HG03571 (cell line): Measurements from ENCODE around the gene HNRNPF.
"Not testable (repeated sequence)": the region's sequence is repeated elsewhere in the genome, so short reads cannot be mapped to it uniquely, and the experiment has no call there.

ENCODE experiments used
- ATAC-seq: cut with Tn5 transposase; IDR thresholded peaks from one replicate; pipeline ENCODE4 v1.9.1; 2021; ENCODE audit not compliant: unreplicated experiment

Gene HNRNPF

GRCh38 chr10:43408710-43409384 is at the start of gene HNRNPF:
TSS of gene HNRNPF (minus strand) at chr10:43409186. CDS start at chr10:43387884, 21,302 bp downstream.
- ATAC-seq = peak; percentile 67

- no peak for ATAC-seq
Measured at GRCh38 chr10:43458227-43458626, 49.2 kb upstream of the HNRNPF start.

- ATAC-seq = not testable (repeated sequence)
Measured at GRCh38 chr10:43456561-43456960, 47.6 kb upstream of the HNRNPF start.

- not testable (repeated sequence) for ATAC-seq
Measured at GRCh38 chr10:43454025-43454424, 45.0 kb upstream of the HNRNPF start.

DNA sequence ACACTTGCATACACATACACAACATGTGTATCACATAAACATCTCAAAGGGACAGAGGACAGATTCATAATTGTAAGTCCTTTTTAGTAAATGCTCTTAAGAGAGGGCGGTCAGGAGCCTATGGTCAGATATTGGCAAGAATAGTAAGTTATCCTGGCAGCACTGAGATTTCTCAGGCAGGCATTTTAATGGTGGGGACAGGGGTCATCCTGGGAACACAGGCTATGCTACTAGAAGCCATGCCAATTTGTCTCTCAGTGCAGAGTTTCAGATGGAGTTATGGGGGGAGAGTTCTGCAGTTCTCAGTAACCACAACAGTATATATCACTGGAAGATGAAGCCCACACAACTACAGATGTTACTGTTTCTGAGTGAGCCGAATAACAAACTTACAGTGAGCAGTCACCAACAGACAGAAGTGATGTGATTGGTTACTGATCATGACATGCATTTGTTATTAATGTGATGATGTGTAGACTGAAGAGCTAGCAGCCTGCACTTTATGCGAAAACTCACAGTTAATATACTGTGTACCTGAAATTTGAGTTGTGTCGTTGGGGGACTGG is 44.4 kb upstream of the HNRNPF start:
- no peak for ATAC-seq

GRCh38 chr10:43452356-43452914 is 43.4 kb upstream of the HNRNPF start:
- ATAC-seq = no peak

GRCh38 chr10:43448742-43449141 is 39.8 kb upstream of the HNRNPF start:
- ATAC-seq = no peak

GRCh38 chr10:43446219-43447017 is 37.4 kb upstream of the HNRNPF start:
- not testable (repeated sequence) for ATAC-seq

GRCh38 chr10:43444897-43445466 is 36.0 kb upstream of the HNRNPF start:
- no peak for ATAC-seq

DNA sequence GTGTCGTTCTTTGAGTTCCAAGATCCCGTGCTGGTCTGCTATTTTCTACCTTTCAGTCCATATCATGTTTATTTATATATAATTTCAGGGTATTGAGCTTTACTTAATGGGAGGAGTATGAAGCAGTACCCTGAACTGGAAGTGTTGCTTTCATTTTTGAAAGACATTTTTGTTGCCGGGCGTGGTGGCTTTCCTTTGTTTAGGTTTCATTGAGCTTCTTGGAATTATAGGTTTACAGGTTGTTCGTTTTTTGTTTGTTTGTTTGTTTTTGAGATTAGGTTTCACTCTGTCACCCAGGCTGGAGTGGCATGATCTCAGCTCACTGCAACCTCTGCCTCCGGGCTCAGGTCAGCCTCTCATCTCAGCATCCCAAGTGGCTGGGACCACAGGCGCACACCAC is 35.3 kb upstream of the HNRNPF start:
- ATAC-seq = no peak

DNA sequence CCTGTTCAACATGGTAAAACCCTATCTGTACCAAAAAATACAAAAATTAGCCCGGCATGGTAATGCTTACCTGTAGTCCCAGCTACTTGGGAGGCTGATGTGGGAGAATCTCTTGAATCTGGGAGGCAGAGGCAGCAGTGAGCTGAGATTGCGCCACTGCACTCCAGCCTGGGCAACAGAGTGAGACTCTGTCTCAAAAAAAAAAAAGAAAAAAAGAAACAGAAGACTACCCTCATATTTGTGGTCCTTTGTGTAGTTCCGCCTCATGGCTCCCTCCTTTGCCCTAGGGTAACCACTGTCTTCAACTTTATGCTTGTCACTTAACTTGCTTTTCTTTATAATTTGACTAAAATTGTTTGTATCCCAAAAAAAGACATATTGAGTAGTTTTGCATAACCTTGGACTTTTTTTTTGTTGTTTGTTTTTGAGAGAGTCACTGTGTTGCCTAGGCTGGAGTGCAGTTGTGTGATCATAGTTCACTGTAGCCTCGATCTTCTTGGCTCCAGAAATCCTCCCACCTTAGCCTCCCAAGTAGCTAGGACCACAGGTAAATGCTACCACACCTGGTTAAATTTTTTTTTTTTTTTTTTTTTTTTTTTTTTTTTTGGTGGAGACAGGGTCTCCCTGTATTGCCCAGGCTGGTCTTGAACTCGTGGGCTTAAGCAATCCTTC is 31.6 kb upstream of the HNRNPF start:
- no peak for ATAC-seq

DNA sequence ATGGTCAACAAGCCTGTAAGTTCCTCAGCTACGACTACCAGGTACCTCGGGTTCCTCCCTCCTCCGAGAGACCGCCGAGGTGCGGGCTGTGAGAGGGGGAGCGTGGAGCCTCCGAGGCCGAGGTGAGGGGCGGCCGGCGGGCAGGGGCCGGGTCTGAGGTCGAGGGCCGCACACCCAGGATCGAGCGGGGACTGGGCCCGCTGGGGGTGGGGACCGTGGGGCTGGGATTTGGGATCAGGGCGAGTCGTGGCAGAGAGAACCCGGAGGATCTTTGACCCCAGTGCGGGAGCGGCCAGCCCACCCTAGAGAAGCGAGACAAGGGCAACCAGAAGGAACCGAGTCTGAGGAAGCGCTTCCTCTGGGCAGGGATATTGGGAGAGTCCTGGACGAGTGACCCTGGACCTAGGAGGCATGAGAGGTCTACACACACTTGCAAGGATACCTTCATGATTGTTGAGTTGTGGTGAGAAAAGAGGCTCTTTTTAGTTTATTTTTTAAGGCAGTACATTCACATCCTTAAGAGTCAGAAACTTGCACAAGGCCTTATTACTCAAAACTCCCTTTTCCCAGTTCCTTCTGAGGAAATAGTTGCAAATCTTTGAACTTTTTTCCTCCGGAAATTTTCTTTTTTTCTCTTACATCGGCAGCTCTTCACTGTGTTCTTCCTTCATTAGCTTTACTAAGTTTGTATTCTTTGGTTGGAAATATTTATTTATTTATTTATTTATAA is 28.3 kb upstream of the HNRNPF start:
- no peak for ATAC-seq

DNA sequence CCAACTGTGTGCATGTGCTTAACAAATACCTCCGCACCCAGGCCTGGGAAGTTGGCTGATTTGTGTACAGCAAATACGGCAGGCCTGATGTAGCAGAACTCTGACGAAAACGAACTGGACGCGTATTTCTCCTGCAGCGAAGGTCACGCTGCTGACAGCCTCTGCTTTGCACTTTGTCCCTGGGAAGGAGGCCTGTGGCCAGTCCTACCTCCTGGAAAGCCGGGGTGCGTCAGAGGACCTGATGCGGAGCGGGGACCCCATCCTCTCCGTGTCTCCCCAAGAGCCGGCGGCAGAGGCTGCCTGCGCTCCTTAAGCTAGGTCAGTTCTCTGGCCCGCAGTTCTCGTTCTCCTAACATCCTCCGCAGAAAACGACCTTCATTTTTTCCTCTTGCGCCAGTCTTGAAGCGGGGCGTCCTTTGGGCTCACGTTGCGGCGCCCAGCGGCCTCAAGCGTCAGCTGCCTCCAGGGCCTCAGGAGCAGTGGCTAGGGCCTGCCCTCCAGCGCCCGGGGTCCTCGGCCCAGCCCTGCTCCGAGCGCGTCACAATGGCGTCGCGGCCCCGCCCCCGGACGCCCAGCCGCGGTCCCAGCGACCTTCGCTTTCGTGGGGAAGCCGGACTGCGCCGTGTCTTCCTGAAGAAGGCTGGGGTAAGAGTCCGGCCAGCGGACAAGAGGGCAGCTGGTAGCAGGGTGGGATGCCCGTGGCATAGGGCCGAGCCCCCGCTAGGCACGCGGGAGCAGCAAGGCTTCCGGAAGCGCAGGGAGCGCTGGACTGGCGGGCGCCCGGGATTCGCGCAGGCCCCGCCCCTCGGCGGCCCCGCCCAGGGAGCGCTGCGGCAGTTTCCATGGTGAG is 27.5 kb upstream of the HNRNPF start, which contains the start of gene ZNF487:
Gene ZNF487 (plus strand): TSS at position 821 of the 850 bp plus-strand sequence. CDS start 38,703 bp downstream, outside the sequence.
- ATAC-seq = peak; percentile 97

GRCh38 chr10:43430926-43431663 is 22.1 kb upstream of the HNRNPF start:
- ATAC-seq = no peak

DNA sequence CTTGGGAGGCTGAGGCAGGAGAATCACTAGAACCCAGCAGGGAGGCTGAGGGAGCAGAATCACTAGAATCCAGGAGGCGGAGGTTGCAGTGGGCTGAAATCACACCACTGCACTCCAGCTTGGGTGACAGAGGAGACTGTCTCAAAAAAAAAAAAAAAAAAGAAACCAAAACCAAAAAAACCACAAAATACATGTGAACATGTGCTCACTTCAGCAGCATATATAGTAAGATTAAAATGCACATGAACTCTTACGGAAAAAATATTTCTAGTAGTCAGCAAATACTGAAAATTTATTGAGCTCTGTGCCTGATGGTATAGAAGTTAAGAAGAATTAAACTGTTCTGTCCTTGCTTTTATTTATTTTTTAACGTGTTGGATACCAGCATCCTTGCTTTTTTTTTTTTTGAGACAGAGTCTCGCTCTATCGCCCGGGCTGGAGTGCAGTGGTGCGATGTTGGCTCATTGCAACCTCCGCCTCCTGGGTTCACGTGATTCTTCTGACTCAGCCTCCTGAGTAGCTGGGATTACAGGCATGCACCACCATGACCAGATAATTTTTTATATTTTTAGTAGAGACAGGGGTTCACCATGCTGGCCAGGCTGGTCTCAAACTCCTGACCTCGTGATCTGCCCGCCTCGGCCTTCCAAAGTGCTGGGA is 18.3 kb upstream of the HNRNPF start:
- ATAC-seq = peak; percentile 75

- not testable (repeated sequence) for ATAC-seq
Measured at GRCh38 chr10:43426476-43426875, 17.5 kb upstream of the HNRNPF start.

GRCh38 chr10:43424416-43424815 is 15.4 kb upstream of the HNRNPF start:
- no peak for ATAC-seq

DNA sequence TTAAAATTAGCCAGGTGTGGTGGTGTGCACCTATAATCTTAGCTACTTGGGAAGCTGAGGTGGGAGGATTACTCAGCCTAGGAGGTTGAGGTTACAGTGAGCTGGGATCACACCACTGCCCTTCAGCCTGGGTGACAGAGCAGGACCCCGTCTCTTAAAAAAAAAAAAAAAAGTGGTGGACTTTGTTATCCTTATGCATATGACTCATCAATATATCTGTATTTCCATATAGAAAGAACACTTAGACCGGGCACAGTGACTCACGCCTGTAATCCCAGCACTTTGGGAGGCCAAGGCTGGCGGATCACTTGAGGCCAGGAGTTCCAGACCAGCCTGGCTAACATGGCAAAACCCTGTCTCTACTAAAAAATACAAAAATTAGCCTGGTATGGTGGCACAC is 13.0 kb upstream of the HNRNPF start:
- ATAC-seq = not testable (repeated sequence)
